IPS DF 19.7 (cell line): Measurements from ENCODE around the gene RGPD8.
A peak's percentile ranks its signal among the peaks of the same experiment; 100 is the strongest.
"Not testable (repeated sequence)": the region's sequence is repeated elsewhere in the genome, so short reads cannot be mapped to it uniquely, and the experiment has no call there.

Source experiments
- DNase-seq: peaks from one replicate; pipeline ENCODE4 v3.0.0-alpha.2; 2013; ENCODE audit warnings: low read depth, low spot score

Gene RGPD8

DNA sequence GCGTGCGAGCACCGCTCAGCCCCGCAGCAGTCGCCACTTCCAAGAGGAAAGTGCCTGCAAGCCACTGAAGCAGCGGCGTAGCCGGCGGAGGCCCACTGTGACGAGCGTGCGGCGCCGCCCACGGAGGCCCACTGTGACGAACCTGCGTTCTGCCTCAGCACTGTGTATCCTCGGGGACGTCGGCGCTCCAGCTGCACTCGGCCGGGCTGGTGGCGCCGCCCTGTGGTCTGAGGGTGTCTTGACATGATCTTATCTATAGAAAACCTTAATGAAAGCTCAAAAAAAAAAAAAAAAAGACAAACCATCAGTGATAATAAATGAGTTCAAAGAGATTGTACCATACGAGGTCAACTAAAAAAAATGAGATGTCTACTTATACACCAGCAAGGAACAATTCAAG, at the start of gene RGPD8:
RGPD8 (minus strand) TSS at position 166 of the 400 bp plus-strand sequence. CDS start 192 bp downstream, outside the sequence.
- DNase-seq, result not testable (repeated sequence)

DNA sequence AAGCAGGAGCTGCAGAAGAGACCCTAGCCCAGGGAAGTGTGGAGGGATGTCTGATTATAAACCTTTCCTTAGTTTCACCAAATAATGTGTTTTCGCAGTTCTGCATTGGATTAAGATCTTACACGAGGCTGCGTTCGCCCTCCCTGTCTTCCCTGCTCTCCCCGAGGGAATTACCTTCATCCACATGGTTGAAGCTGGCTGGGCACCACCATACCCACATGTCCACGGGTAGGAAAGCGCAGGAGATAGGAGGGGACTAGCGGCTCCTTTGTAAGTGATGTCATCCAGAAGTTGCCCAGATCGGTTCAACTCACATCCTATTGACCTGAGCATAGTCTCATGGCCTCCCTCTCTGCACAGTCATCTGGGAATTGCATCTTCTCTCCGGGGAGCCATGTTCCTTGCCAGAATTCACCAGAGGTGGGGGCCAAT, 49.6 kb upstream of the RGPD8 start:
- no peak for DNase-seq

DNA sequence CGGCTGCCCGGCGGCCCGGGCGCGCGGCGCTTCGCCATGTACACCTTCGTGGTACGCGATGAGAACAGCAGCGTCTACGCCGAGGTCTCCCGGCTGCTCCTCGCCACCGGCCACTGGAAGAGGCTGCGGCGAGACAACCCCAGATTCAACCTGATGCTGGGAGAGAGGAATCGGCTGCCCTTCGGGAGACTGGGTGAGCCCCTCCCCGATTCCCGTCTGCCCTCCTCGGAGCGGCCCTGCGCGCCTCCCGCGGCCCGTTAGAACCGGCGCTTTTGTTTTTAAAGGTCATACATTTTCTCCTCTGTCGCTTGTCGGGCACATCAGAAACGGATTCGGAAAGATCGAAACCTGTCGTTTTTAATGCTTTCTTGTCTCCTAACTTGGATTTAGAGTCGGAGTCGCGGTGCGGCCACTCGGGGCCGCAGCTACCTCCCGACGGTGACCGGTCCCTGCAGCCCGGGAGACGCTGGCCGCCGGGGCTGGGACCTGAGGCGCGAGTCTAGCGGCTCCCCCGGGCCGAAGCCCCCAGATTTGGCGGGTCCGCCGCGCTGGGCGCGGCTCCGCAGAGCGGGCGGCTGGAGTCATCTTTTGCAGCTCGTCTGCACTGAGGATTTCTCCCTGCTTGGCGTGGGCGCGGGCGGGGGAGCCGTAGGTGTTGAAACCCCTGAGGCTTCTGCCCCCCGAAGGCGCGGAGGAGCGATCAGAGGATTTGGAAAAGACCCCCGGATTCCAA, 49.0 kb upstream of the RGPD8 start:
- DNase-seq, result no peak

DNA sequence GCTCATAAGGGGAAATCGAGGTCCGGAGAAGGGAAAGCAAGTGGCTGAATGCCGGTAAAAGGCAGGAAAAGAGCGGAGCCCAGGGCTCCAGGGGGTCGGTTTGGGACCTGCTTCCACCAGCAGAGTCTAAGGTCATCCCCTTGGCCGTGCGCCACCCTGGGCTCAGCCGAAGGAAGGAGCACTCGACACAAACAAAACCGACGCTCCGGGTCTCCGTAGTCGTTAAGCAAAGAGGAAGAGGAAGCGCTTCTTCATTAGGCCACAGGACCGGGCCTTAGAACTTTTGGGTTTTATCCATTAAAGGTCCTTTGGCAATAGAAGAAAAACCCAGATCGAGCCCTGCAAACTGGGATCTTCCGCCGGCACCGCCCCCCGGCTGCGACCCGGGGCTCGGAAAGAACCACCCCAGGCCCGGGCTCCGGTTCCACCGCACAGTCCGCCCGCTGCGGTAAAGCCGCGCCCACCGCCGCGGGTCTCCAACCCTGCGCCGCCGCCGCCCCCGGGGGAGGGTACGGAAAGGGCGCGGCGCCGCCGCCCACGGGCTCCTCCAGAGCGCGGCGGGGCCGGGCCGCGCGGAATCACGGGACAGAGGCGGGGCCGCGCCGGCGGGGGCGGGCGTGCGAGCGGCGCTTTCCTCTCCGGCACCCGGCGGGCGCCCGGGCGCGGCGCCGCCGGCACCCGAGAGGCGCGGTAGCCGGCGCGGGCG, 48.2 kb upstream of the RGPD8 start, which contains the start of gene TTL:
TTL (plus strand) TSS at position 629 of the 706 bp plus-strand sequence. CDS start 189 bp downstream, outside the sequence.
- DNase-seq, result no peak

DNA sequence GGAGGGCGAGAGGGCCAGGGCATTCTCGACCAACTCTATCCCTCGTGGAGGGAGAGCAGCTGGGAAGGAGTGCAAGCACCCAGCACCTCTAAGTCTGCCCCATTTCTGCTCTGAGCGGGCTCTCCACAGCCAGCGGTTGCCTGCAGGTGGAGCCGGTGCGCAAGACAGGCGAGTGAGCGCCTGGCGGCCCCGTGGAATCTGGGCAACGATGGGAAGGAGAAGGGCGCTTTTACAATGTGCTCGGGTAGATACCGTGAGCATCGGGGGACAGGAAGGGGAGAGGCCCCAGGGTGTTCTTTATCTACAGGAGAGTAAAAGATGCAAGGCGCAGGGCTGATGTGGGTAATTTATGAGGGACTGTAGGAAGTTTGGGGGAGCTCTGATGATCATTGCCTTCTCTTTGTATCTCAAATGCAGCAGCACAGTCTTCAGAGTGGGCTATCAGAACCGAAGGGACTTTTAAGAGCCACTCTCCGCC, 47.6 kb upstream of the RGPD8 start:
- DNase-seq, result peak; percentile 50

DNA sequence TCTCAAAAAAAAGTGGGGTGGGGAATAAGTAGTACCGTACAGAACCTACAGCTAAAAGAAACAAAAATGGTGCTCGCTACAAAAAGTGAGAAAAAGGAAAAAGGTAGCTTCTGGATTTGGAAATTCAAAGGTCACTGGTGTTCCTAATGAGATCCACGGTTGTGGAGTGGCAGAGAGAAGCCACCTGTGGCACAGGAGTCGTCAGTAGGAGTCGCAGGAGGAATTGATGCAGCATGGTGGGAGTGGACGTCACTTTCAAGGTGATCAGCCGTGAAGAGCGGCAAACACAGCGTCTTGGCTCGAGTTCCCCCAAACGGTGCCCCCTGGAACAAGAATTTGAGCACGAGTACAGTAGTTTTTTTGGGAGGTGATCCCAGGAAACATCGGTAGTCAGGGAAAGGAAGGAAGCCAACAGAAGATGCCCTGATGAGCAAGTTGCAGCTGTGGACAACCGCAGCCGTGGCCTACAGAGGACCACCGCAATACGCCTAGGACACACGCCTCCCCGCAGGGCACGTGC, 47.1 kb upstream of the RGPD8 start:
- DNase-seq, result no peak

DNA sequence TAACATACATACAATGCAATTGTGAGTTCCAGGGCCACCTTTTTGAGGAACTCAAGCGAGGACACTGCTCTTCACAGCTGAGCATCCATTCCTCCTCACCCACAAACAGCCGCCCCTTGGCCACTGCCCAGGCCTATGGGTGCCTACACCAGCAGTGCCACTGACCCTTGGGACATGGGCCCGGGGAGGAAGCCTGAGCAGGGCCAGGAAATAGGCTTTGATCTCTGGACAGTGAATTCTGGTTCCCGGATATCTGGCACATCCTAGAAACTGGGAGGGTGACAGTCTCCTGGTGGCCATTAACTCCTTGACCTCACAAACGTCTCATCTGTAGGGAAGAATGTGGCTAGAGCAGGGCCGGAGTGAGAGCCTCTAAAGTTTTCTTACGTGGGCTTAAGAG, 43.0 kb upstream of the RGPD8 start:
- no peak for DNase-seq

DNA sequence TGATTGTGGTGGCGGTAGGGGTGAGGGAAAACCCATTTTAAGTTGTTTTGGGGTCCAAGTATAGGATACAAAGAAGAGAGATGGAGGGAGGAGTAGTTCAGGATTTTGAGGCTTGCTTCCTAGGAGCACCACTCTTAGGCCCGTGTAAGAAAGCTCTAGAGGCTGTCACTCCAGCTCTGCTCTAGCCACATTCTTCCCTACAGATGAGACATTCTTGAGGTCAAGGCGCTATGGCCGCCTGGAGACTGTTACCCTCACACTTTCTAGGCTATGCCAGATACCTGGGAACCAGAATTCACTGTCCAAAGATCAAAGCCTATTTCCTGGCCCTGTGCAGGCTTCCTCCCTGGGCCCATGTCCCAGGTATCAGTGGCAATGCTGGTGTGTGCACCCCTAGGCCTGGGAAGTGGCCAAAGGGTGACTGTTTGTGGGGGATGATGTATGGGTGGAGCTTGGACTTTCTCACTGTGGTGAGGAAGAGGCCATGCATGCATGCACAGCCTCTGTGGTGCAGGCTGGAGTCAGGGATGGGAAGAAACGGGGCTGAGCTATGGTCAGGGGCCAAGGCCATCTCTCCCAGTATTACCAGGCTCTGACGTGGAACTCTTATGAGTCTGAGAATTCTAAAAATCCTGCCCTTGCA, 41.5 kb upstream of the RGPD8 start:
- no peak for DNase-seq

DNA sequence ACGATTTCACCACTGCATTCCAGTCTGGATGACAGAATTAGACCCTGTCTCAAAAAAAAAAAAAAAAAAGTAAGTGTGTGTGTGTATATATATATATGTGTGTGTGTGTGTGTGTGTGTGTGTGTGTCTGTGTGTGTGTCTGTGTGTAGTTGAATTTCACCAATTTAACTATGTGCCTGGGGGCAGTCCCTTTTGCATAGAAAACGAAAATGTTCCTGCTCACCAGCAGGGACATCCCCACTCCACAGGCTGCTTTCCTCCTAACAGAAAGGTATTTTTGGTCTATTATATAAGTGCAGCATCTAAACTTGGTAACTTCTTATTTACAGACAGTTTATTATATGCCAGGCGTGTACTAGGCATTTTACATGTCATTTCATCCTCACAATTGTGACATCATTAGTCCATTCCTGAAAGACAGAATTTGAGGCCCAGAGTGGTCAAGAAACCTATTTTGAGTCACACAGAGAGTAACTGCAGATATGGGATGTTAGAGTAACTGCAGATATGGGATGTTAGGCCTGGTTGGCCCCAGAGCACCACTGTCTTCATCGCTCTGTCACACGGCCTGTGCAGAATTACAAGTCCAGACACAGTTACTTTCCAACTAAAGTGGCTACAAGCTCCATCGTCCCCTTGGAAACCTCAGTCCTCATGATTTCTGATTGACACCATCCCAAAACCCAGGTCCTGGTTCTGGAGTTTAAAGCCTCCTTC, 39.3 kb upstream of the RGPD8 start:
- DNase-seq, result no peak

DNA sequence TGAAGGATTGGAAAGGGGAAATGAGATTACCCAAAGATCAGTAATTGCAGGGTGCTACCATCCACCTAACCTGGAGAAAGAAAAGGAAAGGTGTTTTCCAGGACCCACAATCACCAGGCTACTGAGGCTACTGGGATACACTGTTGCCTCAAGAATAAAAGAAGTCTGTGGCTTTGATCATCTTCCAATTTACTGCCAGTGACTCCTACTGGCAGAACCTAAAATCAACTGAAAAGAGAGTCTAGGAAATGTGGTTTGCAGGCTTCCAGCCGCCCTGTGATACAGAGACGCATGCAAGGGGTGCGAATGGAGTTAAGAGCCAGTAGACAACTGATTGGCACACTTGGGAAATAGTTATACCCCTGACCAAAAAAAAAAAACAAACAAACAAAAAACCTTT, 31.9 kb upstream of the RGPD8 start:
- DNase-seq, result no peak

DNA sequence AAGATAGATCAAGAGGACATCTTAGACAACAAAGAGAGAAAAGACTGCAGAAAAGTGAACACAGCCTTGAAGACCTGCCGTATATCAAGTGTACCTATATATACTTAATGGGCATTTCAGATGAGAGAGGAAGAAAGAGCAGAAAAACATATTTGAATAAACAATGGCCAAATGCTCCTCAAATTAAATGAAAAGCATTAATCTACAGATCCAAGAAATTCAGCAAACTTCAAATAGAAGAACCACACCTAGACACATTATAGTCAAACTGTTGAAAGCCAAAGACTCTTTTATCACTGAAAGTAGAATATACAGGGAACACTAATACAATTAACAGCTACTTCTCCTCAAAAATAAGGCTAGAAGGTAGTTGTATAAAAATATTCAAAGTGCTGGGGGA, 29.8 kb upstream of the RGPD8 start:
- no peak for DNase-seq

DNA sequence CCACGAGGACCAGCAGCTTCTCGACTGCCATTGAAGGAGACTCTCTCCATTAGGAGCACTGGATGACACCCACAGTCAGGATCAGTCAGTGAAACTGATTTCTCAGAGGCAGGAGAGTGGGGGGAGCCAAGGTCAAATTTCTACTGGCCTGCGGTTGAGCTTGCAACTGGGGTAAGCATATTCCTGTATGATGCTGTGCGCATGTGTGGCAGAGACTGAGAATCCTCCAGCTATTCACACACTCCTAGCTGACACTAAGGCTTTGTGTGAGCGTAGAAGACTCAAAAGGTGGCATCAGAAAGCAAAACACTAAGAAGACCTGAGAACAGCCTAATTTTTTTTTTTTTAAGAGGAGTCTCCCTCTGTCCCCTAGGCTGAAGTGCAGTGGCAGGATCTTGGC, 28.7 kb upstream of the RGPD8 start:
- DNase-seq, result no peak

DNA sequence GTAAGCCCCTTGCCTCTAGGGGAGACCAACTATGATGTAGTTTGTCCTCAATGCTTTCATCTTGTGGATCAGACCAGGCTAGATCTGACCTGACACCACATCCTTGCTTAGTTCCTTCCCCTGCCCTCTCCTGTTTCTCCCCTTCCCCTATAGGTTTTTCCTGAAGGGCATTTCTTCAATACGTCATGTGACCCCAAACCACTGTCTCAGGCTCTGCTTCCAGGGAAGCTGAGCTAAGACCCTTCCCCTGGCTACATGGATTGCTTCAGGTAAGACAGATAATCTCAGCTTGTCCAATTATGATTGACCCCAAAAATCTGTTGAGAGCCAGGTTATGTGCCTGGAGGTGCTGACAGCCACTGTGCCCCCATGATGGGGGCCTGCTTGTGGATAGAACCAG, 25.9 kb upstream of the RGPD8 start:
- no peak for DNase-seq

DNA sequence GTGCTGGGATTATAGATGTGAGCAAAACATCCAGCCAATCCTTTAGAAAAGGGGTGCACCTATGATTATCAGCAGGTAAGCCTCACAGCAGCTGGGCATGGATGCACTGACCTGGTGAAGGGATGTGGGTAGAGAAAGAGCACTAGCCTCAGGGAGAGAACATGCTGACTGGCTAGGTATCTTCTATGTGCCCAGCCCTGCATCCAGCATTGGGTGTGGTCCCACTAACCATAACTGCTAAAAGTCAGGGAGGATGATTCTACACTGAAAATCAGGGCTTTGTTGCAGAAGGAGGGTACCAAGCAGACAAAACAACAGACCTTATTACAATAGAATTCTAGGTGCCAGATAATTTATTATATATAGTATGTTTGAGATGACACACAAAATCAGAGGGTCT, 21.1 kb upstream of the RGPD8 start:
- no peak for DNase-seq

DNA sequence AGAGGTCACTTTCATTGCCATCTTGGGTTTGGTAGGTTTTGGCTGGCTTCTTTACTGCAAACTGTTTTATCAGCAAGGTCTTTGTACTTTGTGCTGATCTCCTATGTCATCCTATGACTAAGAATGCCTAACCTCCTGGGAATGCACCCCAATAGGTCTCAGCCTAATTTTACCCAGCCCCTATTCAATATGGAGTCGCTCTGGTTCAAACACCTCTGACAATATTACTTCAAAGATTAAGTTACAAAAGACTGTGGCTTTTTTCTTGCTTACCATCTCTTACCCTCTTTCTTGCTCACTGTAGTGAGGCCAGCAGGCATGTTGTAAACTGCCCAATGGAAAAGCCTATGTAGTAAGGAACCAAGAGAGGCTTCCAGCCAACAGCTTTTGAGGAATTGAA, 17.9 kb upstream of the RGPD8 start:
- no peak for DNase-seq

DNA sequence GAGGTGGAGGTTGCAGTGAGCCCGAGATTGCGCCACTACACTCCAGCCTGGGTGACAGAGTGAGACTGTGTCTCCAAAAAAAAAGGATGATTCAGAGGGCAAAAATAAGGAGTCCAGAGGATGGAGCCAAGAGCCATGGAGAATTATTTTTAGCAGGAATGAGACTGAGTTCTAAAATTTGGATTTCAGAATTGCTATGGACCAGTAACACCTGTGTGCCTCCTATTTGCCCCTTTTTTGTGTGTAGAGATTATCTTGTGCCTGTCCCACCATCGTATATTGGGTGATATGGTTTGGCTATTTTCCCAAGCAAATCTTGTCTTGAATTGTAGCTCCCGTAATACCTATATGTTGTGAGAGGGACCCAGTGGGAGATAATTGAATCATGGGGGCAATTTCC, 16.4 kb upstream of the RGPD8 start:
- DNase-seq, result no peak

DNA sequence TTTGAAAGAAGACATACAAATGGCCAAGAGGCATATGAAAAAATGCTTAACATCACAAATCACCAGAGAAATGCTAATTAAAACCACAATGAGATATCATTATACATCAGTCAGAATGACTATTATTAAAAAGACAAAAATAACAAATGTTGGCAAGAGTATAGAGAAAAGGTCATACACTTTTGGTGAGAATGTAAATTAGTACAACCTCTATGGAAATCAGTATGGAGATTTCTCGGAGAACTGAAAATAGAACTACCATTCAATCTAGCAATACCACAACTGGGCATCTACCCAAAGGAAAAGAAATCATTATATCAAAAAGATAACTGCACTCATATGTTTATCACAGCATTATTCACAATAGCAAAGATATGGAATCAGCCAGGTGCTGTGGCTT, 10.8 kb upstream of the RGPD8 start:
- not testable (repeated sequence) for DNase-seq

DNA sequence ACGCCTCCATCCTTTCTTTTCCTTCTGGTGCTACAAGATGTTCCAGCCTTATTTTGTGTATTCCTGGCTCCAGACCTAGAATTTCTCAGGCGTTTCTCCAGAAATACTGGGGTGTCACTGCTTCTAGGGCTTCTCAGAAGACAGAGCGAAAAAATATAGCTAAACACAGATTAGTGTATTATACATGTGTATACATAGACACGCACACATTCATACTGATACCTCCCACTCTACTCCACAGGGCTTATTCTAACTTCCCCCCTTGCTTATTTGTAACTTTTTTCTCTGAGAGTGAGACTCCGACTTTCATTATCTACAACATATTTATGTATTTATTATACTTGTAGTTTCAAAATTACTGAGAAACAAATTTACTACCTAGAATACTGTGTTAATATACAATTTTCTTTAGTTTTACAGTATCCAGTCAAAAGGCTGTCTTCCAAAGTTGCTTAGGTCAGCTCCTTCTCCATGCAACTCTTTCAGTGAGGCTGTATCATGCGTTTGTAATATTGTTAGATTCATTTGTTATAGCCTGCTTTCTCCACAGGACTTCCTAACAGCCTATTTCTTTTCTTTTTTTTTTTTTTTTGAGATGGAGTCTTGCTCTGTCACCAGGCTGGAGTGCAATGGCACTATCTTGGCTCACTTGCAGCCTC, 5.3 kb upstream of the RGPD8 start:
- not testable (repeated sequence) for DNase-seq

DNA sequence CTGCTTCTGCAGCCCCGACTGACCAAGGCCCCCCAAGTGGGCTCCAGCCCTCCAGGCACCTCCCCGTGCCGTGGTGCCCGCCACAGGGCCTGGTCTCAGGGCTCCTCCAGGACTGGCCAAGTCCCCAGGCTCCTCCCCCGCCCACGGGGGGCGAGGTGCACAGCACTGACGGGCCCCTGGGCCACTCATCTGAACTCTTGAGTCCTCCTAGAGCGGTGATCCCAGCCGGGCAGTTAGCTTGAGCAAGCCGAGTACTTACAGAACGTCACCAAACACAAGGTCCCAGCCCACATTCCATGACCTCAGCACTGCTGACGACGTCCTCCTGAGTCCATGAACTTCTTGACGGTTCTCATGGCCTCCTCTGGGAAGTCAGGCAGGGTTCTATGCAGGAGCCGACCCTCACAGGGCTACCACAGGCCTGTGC, 4.0 kb upstream of the RGPD8 start:
- DNase-seq, result not testable (repeated sequence)

DNA sequence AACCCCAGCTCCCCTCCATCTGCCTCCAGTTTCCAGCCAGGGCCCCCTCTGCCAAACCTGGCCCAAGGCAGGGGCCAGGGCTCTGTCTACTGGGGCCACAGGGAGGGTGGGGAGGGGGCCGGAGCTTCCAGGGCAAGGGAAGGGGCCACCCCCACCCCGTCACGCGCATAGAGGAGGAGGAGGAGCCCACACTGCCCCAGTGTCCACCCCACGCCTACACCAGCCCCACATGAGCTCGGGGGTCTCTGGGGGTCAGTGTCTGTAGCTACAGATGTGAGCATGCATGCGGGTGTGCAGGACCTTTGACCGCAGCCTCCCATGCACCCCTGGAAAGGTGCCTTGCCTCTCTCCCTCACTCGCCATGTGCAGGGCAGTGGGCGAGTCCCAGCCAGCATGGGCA, 3.5 kb upstream of the RGPD8 start:
- DNase-seq, result not testable (repeated sequence)
